Endothelial cell of umbilical vein (primary cell): ENCODE measurements around the gene SPRYD3. TPM values are rescaled to one million over a fixed set of nuclear protein-coding genes. Genes with fewer than 3 reads are reported as not detected.
A peak's percentile ranks its signal among the peaks of the same experiment; 100 is the strongest.

Source experiments
- BruUV-seq: library from RNA; stranded (reverse); fragments of 400-500 nt; replicated peaks from 2 replicates; lab custom pipeline; 2021; lab: Mats Ljungman, UMichigan
- CTCF ChIA-PET: fragments of 300-600, 350-600 bp; sonication (Branson Sonifier 250); formaldehyde crosslinking; loops from one replicate; lab custom pipeline; 2021; ENCODE audit warnings: antibody characterized with exemption, inconsistent platforms; lab: Charles Lee
- POLR2A ChIA-PET: fragments of 300-600, 350-600 bp; sonication (Branson Sonifier 250); formaldehyde crosslinking; loops from one replicate; lab custom pipeline; 2021; ENCODE audit warnings: antibody characterized with exemption, inconsistent platforms; lab: Charles Lee
- DNase-seq: peaks from one replicate; pipeline ENCODE4 v3.0.0-alpha.2; 2011; ENCODE audit warnings: low read depth, low spot score
- FAIRE-seq: peaks from 2 replicates; lab custom pipeline; 2011; peaks lifted over from hg19 to GRCh38; lab: Jason Lieb, UNC
- H2AFZ ChIP-seq: 2 replicates; pipeline ENCODE4 v1.6.0; 2012; ENCODE audit warnings: low read depth, low read length, control low read depth, inconsistent platforms
- H3K27ac ChIP-seq: 2 replicates; pipeline ENCODE4 v1.5.1; 2011; ENCODE audit warnings: low read depth, mild to moderate bottlenecking, control low read depth, low read length, moderate library complexity; ENCODE audit not compliant: insufficient read depth
- H3K27me3 ChIP-seq, 2 experiments: 2 replicates each; pipeline versions ENCODE4 v1.6.0 to v1.6.1; 2011; ENCODE audit warnings: low read length in 2 of 2, mixed read lengths in 1 of 2; ENCODE audit not compliant: control insufficient read depth in 2 of 2, insufficient read depth in 2 of 2
- H3K36me3 ChIP-seq, 2 experiments: 2 replicates in 1 of 2; 3 replicates in 1 of 2; pipeline ENCODE4 v1.5.1; 2011; ENCODE audit warnings: low read length in 2 of 2, mild to moderate bottlenecking in 1 of 2, moderate library complexity in 1 of 2; ENCODE audit not compliant: control insufficient read depth in 2 of 2, insufficient read depth in 2 of 2; ENCODE audit errors: extremely low read depth in 1 of 2
- H3K4me1 ChIP-seq: 3 replicates; pipeline ENCODE4 v1.5.1; 2011; ENCODE audit warnings: mild to moderate bottlenecking, low read length; ENCODE audit not compliant: control insufficient read depth, insufficient read depth; ENCODE audit errors: extremely low read depth
- H3K4me2 ChIP-seq: 2 replicates; pipeline ENCODE4 v1.6.1; 2011; ENCODE audit warnings: low read length, control low read depth, mixed read lengths; ENCODE audit not compliant: insufficient read depth
- H3K4me3 ChIP-seq, 3 experiments: fragments of 200-600 bp in 1 of 3; sonication (generic), shearing (Covaris generic) in 1 of 3; replicated peaks in 1 of 3; 2 replicates each; pipeline ENCODE4 v1.5.1; 2011 to 2016; ENCODE audit warnings: control low read depth in 3 of 3, low read length in 3 of 3, mild to moderate bottlenecking in 2 of 3, inconsistent platforms in 1 of 3, low read depth in 1 of 3, moderate library complexity in 1 of 3; ENCODE audit not compliant: insufficient read depth in 1 of 3
- H3K79me2 ChIP-seq: 2 replicates; pipeline ENCODE4 v1.6.0; 2012; ENCODE audit warnings: low read length, inconsistent platforms; ENCODE audit not compliant: control insufficient read depth, insufficient read depth
- H3K9ac ChIP-seq: replicated peaks from 2 replicates; pipeline ENCODE3; 2011; ENCODE audit warnings: low read length, control low read depth; ENCODE audit not compliant: insufficient read depth; ENCODE audit errors: extremely low read depth
- H3K9me1 ChIP-seq: replicated peaks from 3 replicates; pipeline ENCODE4 v1.6.0; 2011; ENCODE audit warnings: mild to moderate bottlenecking, low read length; ENCODE audit not compliant: control insufficient read depth, insufficient read depth; ENCODE audit errors: extremely low read depth
- H3K9me3 ChIP-seq: replicated peaks from 2 replicates; pipeline ENCODE4 v1.5.1; 2012; ENCODE audit warnings: low read length, inconsistent platforms; ENCODE audit not compliant: control insufficient read depth, insufficient read depth
- H4K20me1 ChIP-seq: replicated peaks from 2 replicates; pipeline ENCODE3; 2011; ENCODE audit warnings: mild to moderate bottlenecking, low read length; ENCODE audit not compliant: control insufficient read depth, insufficient read depth; ENCODE audit errors: extremely low read depth
- EZH2 ChIP-seq: IDR thresholded peaks from 2 replicates; pipeline ENCODE4 v1.6.1; 2012; ENCODE audit warnings: borderline replicate concordance, low read depth, mild to moderate bottlenecking, moderate library complexity, low read length, inconsistent platforms; ENCODE audit not compliant: severe bottlenecking
- POLR2AphosphoS5 ChIP-seq: IDR thresholded peaks from 2 replicates; pipeline ENCODE4 v1.6.1; 2012; ENCODE audit warnings: low read depth, mild to moderate bottlenecking, control low read depth, low read length, moderate library complexity; ENCODE audit not compliant: insufficient read depth
- dilution Hi-C: fragments of 300-500 bp; cut with MboI; formaldehyde crosslinking; loops from one replicate; pipeline ENCODE4 v1.15.0; 2019; ENCODE audit warnings: low sequenced_read_pairs; ENCODE audit not compliant: extremely low pct_ligation_motif_present
- intact Hi-C: fragments of 100-400 bp; cut with micrococcal nuclease; formaldehyde crosslinking; loops from one replicate; pipeline ENCODE4 v1.10.0; 2022
- polyA plus RNA-seq, 4 experiments: library from polyadenylated mRNA; depleted of rRNA in 3 of 4; stranded (reverse) in 3 of 4; unstranded in 1 of 4; fragments of >200 nt; gene quantifications; 2 replicates each; pipeline versions ENCODE4 v1.2.1 to v1.2.3, GENCODE V29; 2011 to 2012; ENCODE audit warnings: missing spikeins in 1 of 4
- total RNA-seq: library from RNA; stranded (reverse); gene quantifications from 2 replicates; pipeline ENCODE4 v1.2.3, GENCODE V29; 2021
- TF ChIP-seq, protein P1 (sequence below), 2 donors: IDR thresholded peaks; 1 replicate in 1 of 2; 2 replicates in 1 of 2; pipeline ENCODE4 v1.5.1; 2011; ENCODE audit warnings: low read length in 2 of 2, mild to moderate bottlenecking in 2 of 2, moderate library complexity in 2 of 2, control low read depth in 1 of 2, inconsistent platforms in 1 of 2, low read depth in 1 of 2; ENCODE audit not compliant: insufficient read depth in 1 of 2; ENCODE audit errors: extremely low read depth in 1 of 2

SPRYD3 gene
- total and polyA plus RNA-seq, 2 donors (not counting 3 experiments of a cell fraction or from before 2014, with no cell fraction given), result 38.6 to 39.2 TPM

- FAIRE-seq, result no peak
- peak; percentile 9 for TF ChIP-seq POLR2AphosphoS5
- TF ChIP-seq, protein P1, sequence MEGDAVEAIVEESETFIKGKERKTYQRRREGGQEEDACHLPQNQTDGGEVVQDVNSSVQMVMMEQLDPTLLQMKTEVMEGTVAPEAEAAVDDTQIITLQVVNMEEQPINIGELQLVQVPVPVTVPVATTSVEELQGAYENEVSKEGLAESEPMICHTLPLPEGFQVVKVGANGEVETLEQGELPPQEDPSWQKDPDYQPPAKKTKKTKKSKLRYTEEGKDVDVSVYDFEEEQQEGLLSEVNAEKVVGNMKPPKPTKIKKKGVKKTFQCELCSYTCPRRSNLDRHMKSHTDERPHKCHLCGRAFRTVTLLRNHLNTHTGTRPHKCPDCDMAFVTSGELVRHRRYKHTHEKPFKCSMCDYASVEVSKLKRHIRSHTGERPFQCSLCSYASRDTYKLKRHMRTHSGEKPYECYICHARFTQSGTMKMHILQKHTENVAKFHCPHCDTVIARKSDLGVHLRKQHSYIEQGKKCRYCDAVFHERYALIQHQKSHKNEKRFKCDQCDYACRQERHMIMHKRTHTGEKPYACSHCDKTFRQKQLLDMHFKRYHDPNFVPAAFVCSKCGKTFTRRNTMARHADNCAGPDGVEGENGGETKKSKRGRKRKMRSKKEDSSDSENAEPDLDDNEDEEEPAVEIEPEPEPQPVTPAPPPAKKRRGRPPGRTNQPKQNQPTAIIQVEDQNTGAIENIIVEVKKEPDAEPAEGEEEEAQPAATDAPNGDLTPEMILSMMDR (IDR thresholded peaks at IDR 0.05; ENCODE audit: extremely low read depth in 1 of 2, insufficient read depth in 1 of 2, low read depth in 1 of 2, low read length in 2 of 2), result no peak
- Histone ChIP-seq H3K9me3 (no peaks in the 10 kb centered on the region), H3K27ac (no peak overlapping the region), H3K4me1 (peaks cover 14% of the 10 kb centered on the region), H3K27me3 (no peaks in the 10 kb centered on the region), H4K20me1 (no peaks in the 10 kb centered on the region), H3K36me3 (peaks cover 5 to 55% of the 10 kb centered on the region in 2 experiments), H3K9me1 (no peaks in the 10 kb centered on the region), H3K4me3 (no peak overlapping the region), H2AFZ (no peak overlapping the region), H3K9ac (no peak overlapping the region), H3K79me2 (no peaks in the 10 kb centered on the region), H3K4me2 (no peak overlapping the region)
- TSS peak; percentile 0 for BruUV-seq
- ChIA-PET CTCF (no interaction called here), POLR2A (no interaction called here)
- dilution Hi-C loops (no loop called here), intact Hi-C loops (no loop called here)
- DNase-seq, result no peak
These were observed 20.3 kb downstream of the SPRYD3 start for GRCh38 chr12:53058674-53059433.

DNA sequence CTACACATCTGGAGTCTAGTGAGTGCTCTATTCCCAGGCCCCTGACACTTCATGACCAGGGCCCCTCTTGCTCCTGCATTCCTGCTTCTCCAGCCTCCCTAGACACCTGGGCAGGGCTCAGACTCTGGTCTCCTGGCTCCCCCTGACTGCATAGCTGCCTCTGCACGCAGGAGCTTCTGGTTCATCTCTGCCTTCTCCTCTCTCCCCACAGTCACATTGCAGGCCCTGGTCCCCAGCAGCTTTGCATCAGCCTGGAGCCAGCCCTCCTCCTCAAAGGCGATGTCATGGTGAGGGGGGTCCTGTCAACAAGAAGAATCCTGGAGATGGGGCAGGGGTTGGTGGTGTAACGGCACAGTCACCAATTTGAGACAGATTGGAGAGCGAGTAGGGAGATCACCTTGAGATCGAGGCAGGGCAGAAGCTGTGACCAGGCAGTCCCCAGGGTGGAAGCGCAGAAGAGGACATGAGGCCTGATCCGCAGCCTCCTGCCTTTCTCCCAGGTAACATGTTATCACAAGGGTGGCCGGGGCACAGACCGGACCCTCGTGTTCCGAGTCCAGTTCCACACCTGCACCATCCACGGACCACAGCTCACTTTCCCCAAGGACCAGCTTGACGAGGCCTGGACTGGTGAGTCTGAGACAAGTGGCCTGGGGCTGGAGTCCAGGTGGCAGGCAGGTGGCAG lies 21.2 kb downstream of the SPRYD3 start:
- peaks cover 22% of the 10 kb centered on the region for H3K4me1 ChIP-seq
- BruUV-seq, result no TSS peak
- peaks cover 3 to 51% of the 10 kb centered on the region in 2 experiments for H3K36me3 ChIP-seq
- H3K4me2 ChIP-seq, result no peak overlapping the region
- H3K4me3 ChIP-seq, result no peak overlapping the region
- H3K79me2 ChIP-seq, result no peaks in the 10 kb centered on the region
- CTCF ChIA-PET, result interaction anchor here (1.1 to 3.0 kb wide), 4 partner anchors 8 to 140 kb away, joined by 3 to 21 read pairs (median 5); no protein-coding TSS in a partner anchor
- no peaks in the 10 kb centered on the region for H4K20me1 ChIP-seq
- TF ChIP-seq EZH2, result no peak
- peak; percentile 4 for TF ChIP-seq POLR2AphosphoS5
- POLR2A ChIA-PET, result interaction anchor here (0.6 kb wide), 1 partner anchor 75 kb away, joined by 5 read pairs; no protein-coding TSS in a partner anchor
- DNase-seq, result no peak
- dilution Hi-C loops (no loop called here), intact Hi-C loops (no loop called here)
- H2AFZ ChIP-seq, result no peak overlapping the region
- FAIRE-seq, result no peak
- no peak overlapping the region for H3K9ac ChIP-seq
- H3K9me3 ChIP-seq, result no peaks in the 10 kb centered on the region
- no peaks in the 10 kb centered on the region for H3K27me3 ChIP-seq
- H3K9me1 ChIP-seq, result no peaks in the 10 kb centered on the region
- no peak overlapping the region for H3K27ac ChIP-seq
